GM23338 (cell line): ENCODE measurements around the gene PPP2R5A. TPM values are rescaled to one million over a fixed set of nuclear protein-coding genes. Genes with fewer than 3 reads are reported as not detected.

Source experiments
- ATAC-seq: fragments of 200-7000 bp; cut with Tn5 transposase; 3 replicates; pipeline ENCODE4 v1.9.1; 2020
- DNase-seq: peaks from one replicate; pipeline ENCODE4 v3.0.0-alpha.2; 2015; ENCODE audit warnings: low spot score
- H2AFZ ChIP-seq: fragments of 200-600 bp; sonication (generic); 2 replicates; pipeline ENCODE4 v1.8.0; 2016; ENCODE audit warnings: antibody characterized with exemption, mild to moderate bottlenecking, moderate library complexity
- H3F3A ChIP-seq: fragments of 200-600 bp; sonication (generic); replicated peaks from 2 replicates; pipeline ENCODE4 v1.8.0; 2017; ENCODE audit warnings: antibody characterized with exemption, mixed run types, low read depth
- H3K27ac ChIP-seq: fragments of 200-600 bp; sonication (generic); 2 replicates; pipeline ENCODE4 v1.6.1; 2016; ENCODE audit warnings: low read depth
- H3K27me3 ChIP-seq: fragments of 200-600 bp; sonication (generic); 2 replicates; pipeline ENCODE4 v1.8.0; 2016; ENCODE audit warnings: mild to moderate bottlenecking, mixed run types, moderate library complexity; ENCODE audit not compliant: insufficient read depth
- H3K36me3 ChIP-seq: fragments of 200-600 bp; sonication (generic); 2 replicates; pipeline ENCODE4 v1.8.0; 2016; ENCODE audit warnings: mild to moderate bottlenecking; ENCODE audit not compliant: insufficient read depth
- H3K4me1 ChIP-seq: fragments of 200-600 bp; sonication (generic); 2 replicates; pipeline ENCODE4 v1.8.0; 2016; ENCODE audit warnings: mild to moderate bottlenecking, moderate library complexity; ENCODE audit not compliant: insufficient read depth
- H3K4me2 ChIP-seq: fragments of 200-600 bp; sonication (generic); 2 replicates; pipeline ENCODE4 v1.7.1; 2017; ENCODE audit warnings: mixed run types
- H3K4me3 ChIP-seq: fragments of 200-600 bp; sonication (generic); 2 replicates; pipeline ENCODE4 v1.6.1; 2016; ENCODE audit warnings: mixed run types
- H3K79me2 ChIP-seq: fragments of 200-600 bp; sonication (generic); replicated peaks from 2 replicates; pipeline ENCODE4 v1.8.0; 2017; ENCODE audit warnings: mild to moderate bottlenecking; ENCODE audit not compliant: insufficient read depth
- H3K9me2 ChIP-seq: fragments of 200-600 bp; sonication (generic); 2 replicates; pipeline ENCODE4 v1.8.0; 2017; ENCODE audit not compliant: insufficient read depth
- H4K20me1 ChIP-seq: fragments of 200-600 bp; sonication (generic); replicated peaks from 2 replicates; pipeline ENCODE4 v1.8.0; 2017; ENCODE audit warnings: mild to moderate bottlenecking; ENCODE audit not compliant: insufficient read depth
- H3K27ac Mint-ChIP-seq: 2 replicates; pipeline ENCODE4 v1.8.0; 2020; ENCODE audit warnings: inconsistent platforms, mild to moderate bottlenecking, moderate library complexity, mixed read lengths
- H3K27me3 Mint-ChIP-seq: 3 replicates; pipeline ENCODE4 v1.8.0; 2022; ENCODE audit warnings: low read depth, mild to moderate bottlenecking, moderate library complexity, mixed read lengths, inconsistent platforms; ENCODE audit not compliant: insufficient read depth, poor library complexity
- H3K36me3 Mint-ChIP-seq: 3 replicates; pipeline ENCODE4 v1.8.0; 2021; ENCODE audit warnings: low read depth, mild to moderate bottlenecking, inconsistent platforms, moderate library complexity, mixed read lengths
- H3K4me1 Mint-ChIP-seq: 3 replicates; pipeline ENCODE4 v1.8.0; 2020; ENCODE audit warnings: mild to moderate bottlenecking, inconsistent platforms, mixed read lengths
- H3K4me3 Mint-ChIP-seq: 3 replicates; pipeline ENCODE4 v1.8.0; 2021; ENCODE audit warnings: moderate library complexity, mild to moderate bottlenecking, inconsistent platforms, mixed read lengths
- H3K9me3 Mint-ChIP-seq: 3 replicates; pipeline ENCODE4 v1.8.0; 2020; ENCODE audit warnings: moderate library complexity, mild to moderate bottlenecking, inconsistent platforms, mixed read lengths
- CREB1 ChIP-seq: fragments of 250-450 bp; sonication (Bioruptor Pico); IDR thresholded peaks from 2 replicates; pipeline ENCODE4 v1.5.0; 2020; ENCODE audit warnings: low read depth, mild to moderate bottlenecking, moderate library complexity
- EZH2 ChIP-seq: fragments of 200-600 bp; sonication (generic); IDR thresholded peaks from one replicate; pipeline ENCODE4 v1.8.0; 2017; ENCODE audit warnings: antibody characterized with exemption, mild to moderate bottlenecking, low read depth; ENCODE audit not compliant: unreplicated experiment
- EZH2phosphoT487 ChIP-seq: fragments of 200-600 bp; sonication (generic); IDR thresholded peaks from one replicate; pipeline ENCODE4 v1.8.1; 2018; ENCODE audit warnings: antibody characterized with exemption; ENCODE audit not compliant: unreplicated experiment
- JUNB ChIP-seq: IDR thresholded peaks from one replicate; pipeline ENCODE4 v1.6.1; 2016; ENCODE audit warnings: antibody characterized with exemption; ENCODE audit not compliant: unreplicated experiment
- NANOG ChIP-seq: IDR thresholded peaks from 2 replicates; pipeline ENCODE4 v1.6.1; 2016; ENCODE audit warnings: antibody characterized with exemption, borderline replicate concordance
- POLR2AphosphoS5 ChIP-seq: IDR thresholded peaks from 2 replicates; pipeline ENCODE4 v1.6.1; 2016; ENCODE audit warnings: antibody characterized with exemption, low read depth
- STAT1 ChIP-seq: IDR thresholded peaks from one replicate; pipeline ENCODE4 v1.6.1; 2016; ENCODE audit warnings: antibody characterized with exemption; ENCODE audit not compliant: unreplicated experiment
- ZNF114 ChIP-seq: fragments of 250-450 bp; sonication (Bioruptor Pico); IDR thresholded peaks from 2 replicates; pipeline ENCODE4 v1.5.0; 2020; ENCODE audit warnings: mild to moderate bottlenecking, moderate library complexity
- ZNF331 ChIP-seq: fragments of 250-450 bp; sonication (Bioruptor Pico); IDR thresholded peaks from 2 replicates; pipeline ENCODE4 v1.5.0; 2020; ENCODE audit warnings: low read depth, mild to moderate bottlenecking, moderate library complexity
- polyA plus RNA-seq: library from polyadenylated mRNA; unstranded; fragments of >200 nt; fragmentation: Nextera tagmentation; extraction: Ambion mirVana; gene quantifications from 2 replicates; pipeline ENCODE4 v1.2.1, GENCODE V29; 2016
- total RNA-seq: library from RNA; depleted of rRNA; stranded (reverse); fragments of >200 nt; shearing (Covaris generic); gene quantifications from 2 replicates; pipeline ENCODE4 v1.2.3, GENCODE V29; 2014
- TF ChIP-seq, protein P1 (sequence below): IDR thresholded peaks from one replicate; pipeline ENCODE4 v1.6.1; 2018; ENCODE audit warnings: antibody characterized with exemption; ENCODE audit not compliant: unreplicated experiment
- TF ChIP-seq, protein P2 (sequence below): IDR thresholded peaks from 2 replicates; pipeline ENCODE4 v1.6.1; 2016; ENCODE audit warnings: antibody characterized with exemption
- TF ChIP-seq, protein P3 (sequence below): fragments of 250-450 bp; sonication (Bioruptor Pico); IDR thresholded peaks from 2 replicates; pipeline ENCODE4 v1.5.0; 2020; ENCODE audit warnings: mild to moderate bottlenecking, moderate library complexity
- TF ChIP-seq, protein P4 (sequence below), 2 experiments: fragments of 200-600 bp in 1 of 2; sonication (generic) in 1 of 2; conservative IDR thresholded peaks; 2 replicates each; pipeline versions ENCODE4 v1.5.1 to v1.6.1; 2016 to 2017; ENCODE audit warnings: antibody characterized with exemption in 2 of 2, low read depth in 2 of 2, mild to moderate bottlenecking in 2 of 2, moderate library complexity in 1 of 2

Gene PPP2R5A
- total and polyA plus RNA-seq, 2 experiments from 2014 or later = 16.2 to 43.5 TPM

DNA sequence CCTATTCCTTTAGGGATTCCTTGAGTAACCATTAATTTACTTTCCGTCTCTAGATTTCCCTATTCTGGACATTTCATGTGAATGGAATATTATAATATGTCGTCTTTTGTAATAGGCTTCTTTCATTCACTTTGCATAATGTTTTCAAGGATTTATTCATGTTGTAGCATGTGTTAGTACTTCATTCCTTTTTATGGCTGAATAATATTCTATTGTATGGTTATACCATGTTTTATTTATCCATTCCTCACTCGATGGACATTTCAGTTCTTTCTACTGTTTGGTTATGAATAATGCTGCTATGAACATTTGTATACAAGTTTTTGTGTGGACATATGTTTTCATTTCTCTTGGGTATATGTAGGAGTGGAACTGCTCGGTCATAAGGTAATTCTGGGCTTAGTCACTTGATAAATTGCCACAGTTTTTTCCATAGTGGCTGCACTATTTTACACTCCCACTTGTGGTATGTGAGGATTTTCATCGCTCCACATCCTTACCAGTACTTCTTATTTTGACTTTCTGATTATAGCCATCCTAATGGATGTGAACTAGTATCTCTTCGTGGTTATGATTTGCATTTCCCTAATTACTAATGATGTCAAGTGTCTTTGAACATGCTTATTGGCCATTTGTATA lies 17.7 kb downstream of the PPP2R5A start:
- Mint-ChIP-seq H3K4me1 (peaks cover 3% of the 10 kb centered on the region; the same call in 2 of the 3 replicates), H3K36me3 (peaks cover 25% of the 10 kb centered on the region; the same call in 2 of the 3 replicates), H3K27me3 (no peaks in the 10 kb centered on the region), H3K9me3 (peaks cover 15% of the 10 kb centered on the region), H3K4me3 (no peak overlapping the region), H3K27ac (no peak overlapping the region)
- Histone ChIP-seq H3F3A (no peaks in the 10 kb centered on the region), H3K4me3 (no peak overlapping the region), H3K27ac (no peak overlapping the region), H3K4me1 (no peaks in the 10 kb centered on the region), H2AFZ (no peak overlapping the region), H4K20me1 (no peaks in the 10 kb centered on the region), H3K36me3 (no peaks in the 10 kb centered on the region), H3K79me2 (peaks cover 83% of the 10 kb centered on the region), H3K27me3 (no peaks in the 10 kb centered on the region), H3K4me2 (no peak overlapping the region), H3K9me2 (no peaks in the 10 kb centered on the region)
- DNase-seq = no peak
- ATAC-seq = no peak
- TF ChIP-seq, protein P1, sequence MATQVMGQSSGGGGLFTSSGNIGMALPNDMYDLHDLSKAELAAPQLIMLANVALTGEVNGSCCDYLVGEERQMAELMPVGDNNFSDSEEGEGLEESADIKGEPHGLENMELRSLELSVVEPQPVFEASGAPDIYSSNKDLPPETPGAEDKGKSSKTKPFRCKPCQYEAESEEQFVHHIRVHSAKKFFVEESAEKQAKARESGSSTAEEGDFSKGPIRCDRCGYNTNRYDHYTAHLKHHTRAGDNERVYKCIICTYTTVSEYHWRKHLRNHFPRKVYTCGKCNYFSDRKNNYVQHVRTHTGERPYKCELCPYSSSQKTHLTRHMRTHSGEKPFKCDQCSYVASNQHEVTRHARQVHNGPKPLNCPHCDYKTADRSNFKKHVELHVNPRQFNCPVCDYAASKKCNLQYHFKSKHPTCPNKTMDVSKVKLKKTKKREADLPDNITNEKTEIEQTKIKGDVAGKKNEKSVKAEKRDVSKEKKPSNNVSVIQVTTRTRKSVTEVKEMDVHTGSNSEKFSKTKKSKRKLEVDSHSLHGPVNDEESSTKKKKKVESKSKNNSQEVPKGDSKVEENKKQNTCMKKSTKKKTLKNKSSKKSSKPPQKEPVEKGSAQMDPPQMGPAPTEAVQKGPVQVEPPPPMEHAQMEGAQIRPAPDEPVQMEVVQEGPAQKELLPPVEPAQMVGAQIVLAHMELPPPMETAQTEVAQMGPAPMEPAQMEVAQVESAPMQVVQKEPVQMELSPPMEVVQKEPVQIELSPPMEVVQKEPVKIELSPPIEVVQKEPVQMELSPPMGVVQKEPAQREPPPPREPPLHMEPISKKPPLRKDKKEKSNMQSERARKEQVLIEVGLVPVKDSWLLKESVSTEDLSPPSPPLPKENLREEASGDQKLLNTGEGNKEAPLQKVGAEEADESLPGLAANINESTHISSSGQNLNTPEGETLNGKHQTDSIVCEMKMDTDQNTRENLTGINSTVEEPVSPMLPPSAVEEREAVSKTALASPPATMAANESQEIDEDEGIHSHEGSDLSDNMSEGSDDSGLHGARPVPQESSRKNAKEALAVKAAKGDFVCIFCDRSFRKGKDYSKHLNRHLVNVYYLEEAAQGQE = no peak
- TF ChIP-seq CREB1 (CRISPR knock-in tag) = no peak
- TF ChIP-seq, protein P2, sequence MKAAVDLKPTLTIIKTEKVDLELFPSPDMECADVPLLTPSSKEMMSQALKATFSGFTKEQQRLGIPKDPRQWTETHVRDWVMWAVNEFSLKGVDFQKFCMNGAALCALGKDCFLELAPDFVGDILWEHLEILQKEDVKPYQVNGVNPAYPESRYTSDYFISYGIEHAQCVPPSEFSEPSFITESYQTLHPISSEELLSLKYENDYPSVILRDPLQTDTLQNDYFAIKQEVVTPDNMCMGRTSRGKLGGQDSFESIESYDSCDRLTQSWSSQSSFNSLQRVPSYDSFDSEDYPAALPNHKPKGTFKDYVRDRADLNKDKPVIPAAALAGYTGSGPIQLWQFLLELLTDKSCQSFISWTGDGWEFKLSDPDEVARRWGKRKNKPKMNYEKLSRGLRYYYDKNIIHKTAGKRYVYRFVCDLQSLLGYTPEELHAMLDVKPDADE = no peak
- no peak for TF ChIP-seq STAT1
- no peak for TF ChIP-seq NANOG
- TF ChIP-seq EZH2 = no peak
- TF ChIP-seq EZH2phosphoT487 = no peak
- no peak for TF ChIP-seq JUNB
- TF ChIP-seq ZNF114 (CRISPR knock-in tag) = no peak
- TF ChIP-seq, protein P3, sequence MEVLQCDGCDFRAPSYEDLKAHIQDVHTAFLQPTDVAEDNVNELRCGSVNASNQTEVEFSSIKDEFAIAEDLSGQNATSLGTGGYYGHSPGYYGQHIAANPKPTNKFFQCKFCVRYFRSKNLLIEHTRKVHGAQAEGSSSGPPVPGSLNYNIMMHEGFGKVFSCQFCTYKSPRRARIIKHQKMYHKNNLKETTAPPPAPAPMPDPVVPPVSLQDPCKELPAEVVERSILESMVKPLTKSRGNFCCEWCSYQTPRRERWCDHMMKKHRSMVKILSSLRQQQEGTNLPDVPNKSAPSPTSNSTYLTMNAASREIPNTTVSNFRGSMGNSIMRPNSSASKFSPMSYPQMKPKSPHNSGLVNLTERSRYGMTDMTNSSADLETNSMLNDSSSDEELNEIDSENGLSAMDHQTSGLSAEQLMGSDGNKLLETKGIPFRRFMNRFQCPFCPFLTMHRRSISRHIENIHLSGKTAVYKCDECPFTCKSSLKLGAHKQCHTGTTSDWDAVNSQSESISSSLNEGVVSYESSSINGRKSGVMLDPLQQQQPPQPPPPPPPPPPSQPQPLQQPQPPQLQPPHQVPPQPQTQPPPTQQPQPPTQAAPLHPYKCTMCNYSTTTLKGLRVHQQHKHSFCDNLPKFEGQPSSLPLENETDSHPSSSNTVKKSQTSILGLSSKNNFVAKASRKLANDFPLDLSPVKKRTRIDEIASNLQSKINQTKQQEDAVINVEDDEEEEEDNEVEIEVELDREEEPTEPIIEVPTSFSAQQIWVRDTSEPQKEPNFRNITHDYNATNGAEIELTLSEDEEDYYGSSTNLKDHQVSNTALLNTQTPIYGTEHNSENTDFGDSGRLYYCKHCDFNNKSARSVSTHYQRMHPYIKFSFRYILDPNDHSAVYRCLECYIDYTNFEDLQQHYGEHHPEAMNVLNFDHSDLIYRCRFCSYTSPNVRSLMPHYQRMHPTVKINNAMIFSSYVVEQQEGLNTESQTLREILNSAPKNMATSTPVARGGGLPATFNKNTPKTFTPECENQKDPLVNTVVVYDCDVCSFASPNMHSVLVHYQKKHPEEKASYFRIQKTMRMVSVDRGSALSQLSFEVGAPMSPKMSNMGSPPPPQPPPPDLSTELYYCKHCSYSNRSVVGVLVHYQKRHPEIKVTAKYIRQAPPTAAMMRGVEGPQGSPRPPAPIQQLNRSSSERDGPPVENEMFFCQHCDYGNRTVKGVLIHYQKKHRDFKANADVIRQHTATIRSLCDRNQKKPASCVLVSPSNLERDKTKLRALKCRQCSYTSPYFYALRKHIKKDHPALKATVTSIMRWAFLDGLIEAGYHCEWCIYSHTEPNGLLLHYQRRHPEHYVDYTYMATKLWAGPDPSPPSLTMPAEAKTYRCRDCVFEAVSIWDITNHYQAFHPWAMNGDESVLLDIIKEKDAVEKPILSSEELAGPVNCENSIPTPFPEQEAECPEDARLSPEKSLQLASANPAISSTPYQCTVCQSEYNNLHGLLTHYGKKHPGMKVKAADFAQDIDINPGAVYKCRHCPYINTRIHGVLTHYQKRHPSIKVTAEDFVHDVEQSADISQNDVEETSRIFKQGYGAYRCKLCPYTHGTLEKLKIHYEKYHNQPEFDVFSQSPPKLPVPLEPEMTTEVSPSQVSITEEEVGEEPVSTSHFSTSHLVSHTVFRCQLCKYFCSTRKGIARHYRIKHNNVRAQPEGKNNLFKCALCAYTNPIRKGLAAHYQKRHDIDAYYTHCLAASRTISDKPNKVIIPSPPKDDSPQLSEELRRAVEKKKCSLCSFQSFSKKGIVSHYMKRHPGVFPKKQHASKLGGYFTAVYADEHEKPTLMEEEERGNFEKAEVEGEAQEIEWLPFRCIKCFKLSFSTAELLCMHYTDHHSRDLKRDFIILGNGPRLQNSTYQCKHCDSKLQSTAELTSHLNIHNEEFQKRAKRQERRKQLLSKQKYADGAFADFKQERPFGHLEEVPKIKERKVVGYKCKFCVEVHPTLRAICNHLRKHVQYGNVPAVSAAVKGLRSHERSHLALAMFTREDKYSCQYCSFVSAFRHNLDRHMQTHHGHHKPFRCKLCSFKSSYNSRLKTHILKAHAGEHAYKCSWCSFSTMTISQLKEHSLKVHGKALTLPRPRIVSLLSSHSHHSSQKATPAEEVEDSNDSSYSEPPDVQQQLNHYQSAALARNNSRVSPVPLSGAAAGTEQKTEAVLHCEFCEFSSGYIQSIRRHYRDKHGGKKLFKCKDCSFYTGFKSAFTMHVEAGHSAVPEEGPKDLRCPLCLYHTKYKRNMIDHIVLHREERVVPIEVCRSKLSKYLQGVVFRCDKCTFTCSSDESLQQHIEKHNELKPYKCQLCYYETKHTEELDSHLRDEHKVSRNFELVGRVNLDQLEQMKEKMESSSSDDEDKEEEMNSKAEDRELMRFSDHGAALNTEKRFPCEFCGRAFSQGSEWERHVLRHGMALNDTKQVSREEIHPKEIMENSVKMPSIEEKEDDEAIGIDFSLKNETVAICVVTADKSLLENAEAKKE (CRISPR knock-in tag) = no peak
- TF ChIP-seq ZNF331 (CRISPR knock-in tag) = no peak
- TF ChIP-seq POLR2AphosphoS5 = no peak
- TF ChIP-seq, protein P4, sequence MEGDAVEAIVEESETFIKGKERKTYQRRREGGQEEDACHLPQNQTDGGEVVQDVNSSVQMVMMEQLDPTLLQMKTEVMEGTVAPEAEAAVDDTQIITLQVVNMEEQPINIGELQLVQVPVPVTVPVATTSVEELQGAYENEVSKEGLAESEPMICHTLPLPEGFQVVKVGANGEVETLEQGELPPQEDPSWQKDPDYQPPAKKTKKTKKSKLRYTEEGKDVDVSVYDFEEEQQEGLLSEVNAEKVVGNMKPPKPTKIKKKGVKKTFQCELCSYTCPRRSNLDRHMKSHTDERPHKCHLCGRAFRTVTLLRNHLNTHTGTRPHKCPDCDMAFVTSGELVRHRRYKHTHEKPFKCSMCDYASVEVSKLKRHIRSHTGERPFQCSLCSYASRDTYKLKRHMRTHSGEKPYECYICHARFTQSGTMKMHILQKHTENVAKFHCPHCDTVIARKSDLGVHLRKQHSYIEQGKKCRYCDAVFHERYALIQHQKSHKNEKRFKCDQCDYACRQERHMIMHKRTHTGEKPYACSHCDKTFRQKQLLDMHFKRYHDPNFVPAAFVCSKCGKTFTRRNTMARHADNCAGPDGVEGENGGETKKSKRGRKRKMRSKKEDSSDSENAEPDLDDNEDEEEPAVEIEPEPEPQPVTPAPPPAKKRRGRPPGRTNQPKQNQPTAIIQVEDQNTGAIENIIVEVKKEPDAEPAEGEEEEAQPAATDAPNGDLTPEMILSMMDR (conservative IDR thresholded peaks at IDR 0.05; ENCODE audit: low read depth in 2 of 2) = no peak
